HepG2 (cell line): ENCODE measurements around the gene FANCG. TPM values are rescaled to one million over a fixed set of nuclear protein-coding genes. Genes with fewer than 3 reads are reported as not detected.

ENCODE experiments used
- ARID2 ChIP-seq: sonication (generic); formaldehyde crosslinking; IDR thresholded peaks from 2 replicates; pipeline ENCODE4 v1.8.1; 2022; ENCODE audit warnings: mild to moderate bottlenecking, missing genetic modification reagents, borderline replicate concordance
- ATF7-NPFF ChIP-seq: sonication (generic); formaldehyde crosslinking; IDR thresholded peaks from 2 replicates; pipeline ENCODE4 v1.8.1; 2023; ENCODE audit warnings: mild to moderate bottlenecking, low read depth, missing genetic modification reagents, moderate library complexity
- BRD4 ChIP-seq: sonication (generic); formaldehyde crosslinking; IDR thresholded peaks from 2 replicates; pipeline ENCODE4 v1.4.0; 2020; ENCODE audit warnings: missing genetic modification reagents
- FOXK1 ChIP-seq: sonication (generic); formaldehyde crosslinking; IDR thresholded peaks from 2 replicates; pipeline ENCODE4 v1.4.0; 2020; ENCODE audit warnings: low read depth, missing genetic modification reagents, borderline replicate concordance
- HOXD1 ChIP-seq: sonication (generic); formaldehyde crosslinking; IDR thresholded peaks from 2 replicates; pipeline ENCODE4 v1.5.0; 2020; ENCODE audit warnings: missing genetic modification reagents
- NCOA5 ChIP-seq: sonication (generic); formaldehyde crosslinking; IDR thresholded peaks from 2 replicates; pipeline ENCODE4 v1.4.0; 2020; ENCODE audit warnings: missing genetic modification reagents
- POLR2G ChIP-seq: fragments of 200-400 bp; formaldehyde crosslinking; IDR thresholded peaks from 2 replicates; pipeline ENCODE4 v1.6.1; 2018; ENCODE audit warnings: mild to moderate bottlenecking, low read depth, low read length, moderate library complexity
- RXRA ChIP-seq: sonication (generic); formaldehyde crosslinking; IDR thresholded peaks from 2 replicates; pipeline ENCODE4 v1.5.1; 2020; ENCODE audit warnings: missing genetic modification reagents
- SIN3B ChIP-seq: fragments of 150-350 bp; IDR thresholded peaks from 2 replicates; pipeline ENCODE4 v1.6.1; 2014; ENCODE audit warnings: low read length
- TBX2 ChIP-seq: sonication (generic); formaldehyde crosslinking; IDR thresholded peaks from 2 replicates; pipeline ENCODE4 v1.5.0; 2020; ENCODE audit warnings: missing genetic modification reagents, mild to moderate bottlenecking, borderline replicate concordance
- TSC22D2 ChIP-seq: sonication (generic); formaldehyde crosslinking; IDR thresholded peaks from 2 replicates; pipeline ENCODE4 v1.5.1; 2020; ENCODE audit warnings: missing genetic modification reagents, mild to moderate bottlenecking, borderline replicate concordance
- ZEB1 ChIP-seq: IDR thresholded peaks from 2 replicates; pipeline ENCODE4 v1.6.1; 2012; ENCODE audit warnings: mild to moderate bottlenecking, low read depth, inconsistent platforms; ENCODE audit not compliant: insufficient replicate concordance
- ZFY ChIP-seq: sonication (generic); formaldehyde crosslinking; IDR thresholded peaks from 2 replicates; pipeline ENCODE4 v1.4.0; 2020; ENCODE audit warnings: missing genetic modification reagents
- ZNF225 ChIP-seq: sonication (generic); formaldehyde crosslinking; IDR thresholded peaks from 2 replicates; pipeline ENCODE4 v1.4.0; 2020; ENCODE audit warnings: mild to moderate bottlenecking, missing genetic modification reagents
- ZNF350 ChIP-seq: sonication (generic); formaldehyde crosslinking; IDR thresholded peaks from 2 replicates; pipeline ENCODE4 v1.4.0; 2020; ENCODE audit warnings: mild to moderate bottlenecking, low read depth, missing genetic modification reagents, borderline replicate concordance
- ZNF441 ChIP-seq: sonication (generic); formaldehyde crosslinking; IDR thresholded peaks from 2 replicates; pipeline ENCODE4 v1.7.0; 2021; ENCODE audit warnings: missing genetic modification reagents, borderline replicate concordance
- ZNF530 ChIP-seq: sonication (generic); formaldehyde crosslinking; IDR thresholded peaks from 2 replicates; pipeline ENCODE4 v1.5.0; 2020; ENCODE audit warnings: low read depth, mild to moderate bottlenecking, missing genetic modification reagents
- ZNF552 ChIP-seq: sonication (generic); formaldehyde crosslinking; IDR thresholded peaks from 2 replicates; pipeline ENCODE4 v1.9.0; 2022; ENCODE audit warnings: missing genetic modification reagents, mild to moderate bottlenecking, borderline replicate concordance
- polyA plus RNA-seq, 8 experiments: library from polyadenylated mRNA; depleted of rRNA in 3 of 8; stranded (reverse) in 7 of 8; unstranded in 1 of 8; fragments of >200 nt; fragmentation: Illumina TruSeq in 4 of 8; extraction: Trizol in 4 of 8; gene quantifications; 2 replicates each; pipeline versions ENCODE4 v1.2.1 to v1.2.3, GENCODE V29; 2011 to 2016; ENCODE audit warnings: low read depth in 4 of 8, missing spikeins in 1 of 8, mixed read lengths in 1 of 8; ENCODE audit not compliant: insufficient read depth in 1 of 8
- total RNA-seq, 5 experiments: library from RNA; depleted of rRNA; stranded (reverse); fragments of >200 nt; fragmentation: Illumina TruSeq; extraction: Trizol; gene quantifications; 2 replicates each; pipeline ENCODE4 v1.2.3, GENCODE V29; 2016; ENCODE audit warnings: low read depth in 1 of 5
- TF ChIP-seq, protein P1 (sequence below): sonication (generic); formaldehyde crosslinking; IDR thresholded peaks from 2 replicates; pipeline ENCODE4 v1.4.0; 2020; ENCODE audit warnings: missing genetic modification reagents, mild to moderate bottlenecking, borderline replicate concordance
- TF ChIP-seq, protein P2 (sequence below): sonication (generic); formaldehyde crosslinking; IDR thresholded peaks from 2 replicates; pipeline ENCODE4 v1.5.0; 2020; ENCODE audit warnings: mild to moderate bottlenecking, missing genetic modification reagents, borderline replicate concordance
- TF ChIP-seq, protein P3 (sequence below): IDR thresholded peaks from 2 replicates; pipeline ENCODE4 v1.6.1; 2016
- TF ChIP-seq, protein P4 (sequence below): sonication (generic); formaldehyde crosslinking; IDR thresholded peaks from 2 replicates; pipeline ENCODE4 v1.4.0; 2020; ENCODE audit warnings: mild to moderate bottlenecking, missing genetic modification reagents

The FANCG gene
- total and polyA plus RNA-seq, 2 of the 13 experiments (the other 11 are each of a cell fraction or from before 2014, with no cell fraction given): 14.4 to 45.1 TPM

DNA sequence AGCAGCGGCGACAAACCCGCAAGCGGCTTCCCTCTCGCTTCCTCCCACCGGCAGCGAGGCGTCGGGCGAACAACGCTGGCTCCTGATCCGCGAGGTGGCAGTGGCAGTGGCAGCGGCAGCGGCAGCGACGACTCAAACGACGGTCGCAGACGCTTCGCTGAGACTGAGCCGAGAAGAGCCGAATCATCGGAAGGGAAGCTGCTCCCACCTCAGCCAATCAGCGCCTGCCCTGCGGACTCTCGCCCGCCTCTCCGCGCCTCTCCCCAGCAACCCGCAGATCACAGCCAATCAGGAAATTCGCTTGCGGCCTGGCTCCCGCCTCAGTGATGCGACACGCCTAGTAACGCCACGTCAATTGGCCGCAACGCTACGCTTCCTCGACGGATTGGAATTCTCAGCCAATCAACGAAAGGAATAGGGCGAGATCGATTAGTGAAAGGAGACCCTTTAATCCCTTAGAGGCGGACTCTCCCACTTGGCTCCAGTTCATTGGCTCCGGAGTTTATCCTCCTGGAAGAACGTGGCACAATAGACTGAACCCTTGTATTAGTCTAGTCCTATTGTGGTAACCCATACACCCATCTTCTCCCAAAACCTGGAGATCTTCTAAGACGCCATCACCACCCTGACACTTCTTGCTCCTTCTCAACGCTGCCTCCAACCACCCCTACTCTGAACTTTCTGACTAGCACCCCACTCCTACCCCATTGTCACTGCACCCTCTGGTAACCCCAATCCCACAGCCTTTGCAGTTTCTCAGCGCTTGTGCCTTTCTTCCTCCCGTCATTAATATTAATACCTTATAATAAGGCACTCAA lies 7.1 kb downstream of the FANCG start, which contains the start of gene VCP (continued):
- TF ChIP-seq, protein P1, sequence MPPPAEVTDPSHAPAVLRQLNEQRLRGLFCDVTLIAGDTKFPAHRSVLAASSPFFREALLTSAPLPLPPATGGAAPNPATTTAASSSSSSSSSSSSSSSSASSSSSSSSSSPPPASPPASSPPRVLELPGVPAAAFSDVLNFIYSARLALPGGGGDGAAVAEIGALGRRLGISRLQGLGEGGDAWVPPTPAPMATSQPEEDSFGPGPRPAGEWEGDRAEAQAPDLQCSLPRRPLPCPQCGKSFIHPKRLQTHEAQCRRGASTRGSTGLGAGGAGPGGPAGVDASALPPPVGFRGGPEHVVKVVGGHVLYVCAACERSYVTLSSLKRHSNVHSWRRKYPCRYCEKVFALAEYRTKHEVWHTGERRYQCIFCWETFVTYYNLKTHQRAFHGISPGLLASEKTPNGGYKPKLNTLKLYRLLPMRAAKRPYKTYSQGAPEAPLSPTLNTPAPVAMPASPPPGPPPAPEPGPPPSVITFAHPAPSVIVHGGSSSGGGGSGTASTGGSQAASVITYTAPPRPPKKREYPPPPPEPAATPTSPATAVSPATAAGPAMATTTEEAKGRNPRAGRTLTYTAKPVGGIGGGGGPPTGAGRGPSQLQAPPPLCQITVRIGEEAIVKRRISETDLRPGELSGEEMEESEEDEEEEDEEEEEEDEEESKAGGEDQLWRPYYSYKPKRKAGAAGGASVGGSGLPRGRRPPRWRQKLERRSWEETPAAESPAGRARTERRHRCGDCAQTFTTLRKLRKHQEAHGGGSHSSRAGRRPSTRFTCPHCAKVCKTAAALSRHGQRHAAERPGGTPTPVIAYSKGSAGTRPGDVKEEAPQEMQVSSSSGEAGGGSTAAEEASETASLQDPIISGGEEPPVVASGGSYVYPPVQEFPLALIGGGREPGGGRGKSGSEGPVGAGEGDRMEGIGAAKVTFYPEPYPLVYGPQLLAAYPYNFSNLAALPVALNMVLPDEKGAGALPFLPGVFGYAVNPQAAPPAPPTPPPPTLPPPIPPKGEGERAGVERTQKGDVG: no peak
- TF ChIP-seq ZEB1: no peak
- peak; percentile 48; the same call in 1 of the 2 replicates for TF ChIP-seq TBX2 (CRISPR knock-in tag)
- 0 out of 2 replicates have a peak, but pooled peaks have one; percentile 11 for TF ChIP-seq RXRA (CRISPR knock-in tag)
- peak; percentile 93 for TF ChIP-seq POLR2G
- TF ChIP-seq FOXK1 (CRISPR knock-in tag): 0 out of 2 replicates have a peak, but pooled peaks have one; percentile 21
- peak; percentile 78 for TF ChIP-seq HOXD1 (CRISPR knock-in tag)
- TF ChIP-seq ZNF225 (CRISPR knock-in tag): no peak; the same call in none of the 2 replicates
- TF ChIP-seq ZNF350 (CRISPR knock-in tag): 0 out of 2 replicates have a peak, but pooled peaks have one; percentile 33
- 0 out of 2 replicates have a peak, but pooled peaks have one; percentile 7 for TF ChIP-seq TSC22D2 (CRISPR knock-in tag)
- TF ChIP-seq SIN3B: no peak
- TF ChIP-seq ZNF530 (CRISPR knock-in tag): no peak
- peak; percentile 58 for TF ChIP-seq ZFY
- peak; percentile 46; the same call in 1 of the 2 replicates for TF ChIP-seq BRD4 (CRISPR knock-in tag)
- TF ChIP-seq ARID2 (CRISPR knock-in tag): no peak
- peak; percentile 25; the same call in 1 of the 2 replicates for TF ChIP-seq ZNF441 (CRISPR knock-in tag)
- 0 out of 2 replicates have a peak, but pooled peaks have one; percentile 14 for TF ChIP-seq NCOA5 (CRISPR knock-in tag)
- 0 out of 2 replicates have a peak, but pooled peaks have one; percentile 29 for TF ChIP-seq ATF7-NPFF (CRISPR knock-in tag)
- TF ChIP-seq, protein P2, sequence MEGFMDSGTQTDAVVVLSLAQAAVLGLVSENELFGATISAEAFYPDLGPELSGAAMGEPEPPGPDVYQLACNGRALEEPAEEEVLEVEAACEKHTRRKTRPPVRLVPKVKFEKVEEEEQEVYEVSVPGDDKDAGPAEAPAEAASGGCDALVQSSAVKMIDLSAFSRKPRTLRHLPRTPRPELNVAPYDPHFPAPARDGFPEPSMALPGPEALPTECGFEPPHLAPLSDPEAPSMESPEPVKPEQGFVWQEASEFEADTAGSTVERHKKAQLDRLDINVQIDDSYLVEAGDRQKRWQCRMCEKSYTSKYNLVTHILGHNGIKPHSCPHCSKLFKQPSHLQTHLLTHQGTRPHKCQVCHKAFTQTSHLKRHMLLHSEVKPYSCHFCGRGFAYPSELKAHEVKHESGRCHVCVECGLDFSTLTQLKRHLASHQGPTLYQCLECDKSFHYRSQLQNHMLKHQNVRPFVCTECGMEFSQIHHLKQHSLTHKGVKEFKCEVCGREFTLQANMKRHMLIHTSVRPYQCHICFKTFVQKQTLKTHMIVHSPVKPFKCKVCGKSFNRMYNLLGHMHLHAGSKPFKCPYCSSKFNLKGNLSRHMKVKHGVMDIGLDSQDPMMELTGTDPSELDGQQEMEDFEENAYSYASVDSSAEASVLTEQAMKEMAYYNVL: peak; percentile 3; the same call in 1 of the 2 replicates
- peak; percentile 65; the same call in 1 of the 2 replicates for TF ChIP-seq ZNF552 (CRISPR knock-in tag)
- TF ChIP-seq, protein P3, sequence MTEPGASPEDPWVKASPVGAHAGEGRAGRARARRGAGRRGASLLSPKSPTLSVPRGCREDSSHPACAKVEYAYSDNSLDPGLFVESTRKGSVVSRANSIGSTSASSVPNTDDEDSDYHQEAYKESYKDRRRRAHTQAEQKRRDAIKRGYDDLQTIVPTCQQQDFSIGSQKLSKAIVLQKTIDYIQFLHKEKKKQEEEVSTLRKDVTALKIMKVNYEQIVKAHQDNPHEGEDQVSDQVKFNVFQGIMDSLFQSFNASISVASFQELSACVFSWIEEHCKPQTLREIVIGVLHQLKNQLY (CRISPR knock-in tag): 0 out of 2 replicates have a peak, but pooled peaks have one; percentile 26
- TF ChIP-seq, protein P4, sequence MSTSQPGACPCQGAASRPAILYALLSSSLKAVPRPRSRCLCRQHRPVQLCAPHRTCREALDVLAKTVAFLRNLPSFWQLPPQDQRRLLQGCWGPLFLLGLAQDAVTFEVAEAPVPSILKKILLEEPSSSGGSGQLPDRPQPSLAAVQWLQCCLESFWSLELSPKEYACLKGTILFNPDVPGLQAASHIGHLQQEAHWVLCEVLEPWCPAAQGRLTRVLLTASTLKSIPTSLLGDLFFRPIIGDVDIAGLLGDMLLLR: peak; percentile 45; the same call in 1 of the 2 replicates
